Osteocyte (in vitro differentiated cells): ENCODE data around the gene ANKIB1. TPM values are rescaled to one million over a fixed set of nuclear protein-coding genes. Genes with fewer than 3 reads are reported as not detected.

Source experiments
- DNase-seq: peaks from one replicate; pipeline ENCODE4 v3.0.0; 2021; ENCODE audit warnings: mixed read lengths; ENCODE audit not compliant: unreplicated experiment; ENCODE audit errors: extremely low spot score
- H3K27ac Mint-ChIP-seq: one replicate; pipeline ENCODE4 v1.8.0; 2021; ENCODE audit warnings: mild to moderate bottlenecking, mixed read lengths; ENCODE audit not compliant: unreplicated experiment
- H3K27me3 Mint-ChIP-seq: one replicate; pipeline ENCODE4 v1.8.0; 2021; ENCODE audit warnings: mixed read lengths; ENCODE audit not compliant: unreplicated experiment
- H3K36me3 Mint-ChIP-seq: one replicate; pipeline ENCODE4 v1.8.0; 2021; ENCODE audit warnings: mixed read lengths; ENCODE audit not compliant: unreplicated experiment
- H3K4me1 Mint-ChIP-seq: one replicate; pipeline ENCODE4 v1.8.0; 2021; ENCODE audit warnings: mixed read lengths; ENCODE audit not compliant: unreplicated experiment
- H3K4me3 Mint-ChIP-seq: one replicate; pipeline ENCODE4 v1.8.0; 2021; ENCODE audit warnings: mild to moderate bottlenecking, moderate library complexity, mixed read lengths; ENCODE audit not compliant: unreplicated experiment
- H3K9me3 Mint-ChIP-seq: one replicate; pipeline ENCODE4 v1.8.0; 2021; ENCODE audit warnings: mixed read lengths; ENCODE audit not compliant: unreplicated experiment
- total RNA-seq: library from RNA; stranded (reverse); gene quantifications from 2 replicates; pipeline ENCODE4 v1.2.1, GENCODE V29; 2021
- TF ChIP-seq, protein P1 (sequence below): fragments of 200-600 bp; sonication (generic); IDR thresholded peaks from 2 replicates; pipeline ENCODE4 v1.5.0; 2021; ENCODE audit warnings: antibody characterized with exemption, mild to moderate bottlenecking, moderate library complexity

ANKIB1 gene
- total RNA-seq, 1 donor from 2014 or later: 63.8 TPM

- peak overlapping the region; percentile 84 for H3K4me3 Mint-ChIP-seq
- H3K9me3 Mint-ChIP-seq: no peaks in the 10 kb centered on the region
- no peak overlapping the region for H3K27ac Mint-ChIP-seq
- TF ChIP-seq, protein P1, sequence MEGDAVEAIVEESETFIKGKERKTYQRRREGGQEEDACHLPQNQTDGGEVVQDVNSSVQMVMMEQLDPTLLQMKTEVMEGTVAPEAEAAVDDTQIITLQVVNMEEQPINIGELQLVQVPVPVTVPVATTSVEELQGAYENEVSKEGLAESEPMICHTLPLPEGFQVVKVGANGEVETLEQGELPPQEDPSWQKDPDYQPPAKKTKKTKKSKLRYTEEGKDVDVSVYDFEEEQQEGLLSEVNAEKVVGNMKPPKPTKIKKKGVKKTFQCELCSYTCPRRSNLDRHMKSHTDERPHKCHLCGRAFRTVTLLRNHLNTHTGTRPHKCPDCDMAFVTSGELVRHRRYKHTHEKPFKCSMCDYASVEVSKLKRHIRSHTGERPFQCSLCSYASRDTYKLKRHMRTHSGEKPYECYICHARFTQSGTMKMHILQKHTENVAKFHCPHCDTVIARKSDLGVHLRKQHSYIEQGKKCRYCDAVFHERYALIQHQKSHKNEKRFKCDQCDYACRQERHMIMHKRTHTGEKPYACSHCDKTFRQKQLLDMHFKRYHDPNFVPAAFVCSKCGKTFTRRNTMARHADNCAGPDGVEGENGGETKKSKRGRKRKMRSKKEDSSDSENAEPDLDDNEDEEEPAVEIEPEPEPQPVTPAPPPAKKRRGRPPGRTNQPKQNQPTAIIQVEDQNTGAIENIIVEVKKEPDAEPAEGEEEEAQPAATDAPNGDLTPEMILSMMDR: no peak
- H3K4me1 Mint-ChIP-seq: peaks cover 7% of the 10 kb centered on the region
- no peaks in the 10 kb centered on the region for H3K36me3 Mint-ChIP-seq
- DNase-seq: no peak
- H3K27me3 Mint-ChIP-seq: peaks cover 15% of the 10 kb centered on the region
Measured at GRCh38 chr7:92423710-92424131, 177.9 kb downstream of the ANKIB1 start.

GRCh38 chr7:92425311-92425947, 179.7 kb downstream of the ANKIB1 start:
- no peak for DNase-seq
- Mint-ChIP-seq H3K36me3 (no peaks in the 10 kb centered on the region), H3K4me1 (peaks cover 7% of the 10 kb centered on the region), H3K9me3 (no peaks in the 10 kb centered on the region), H3K27me3 (peaks cover 24% of the 10 kb centered on the region), H3K27ac (no peak overlapping the region), H3K4me3 (no peak overlapping the region)
- TF ChIP-seq, protein P1: no peak

GRCh38 chr7:92427193-92427592, 181.4 kb downstream of the ANKIB1 start:
- TF ChIP-seq, protein P1: no peak
- Mint-ChIP-seq H3K4me1 (peaks cover 7% of the 10 kb centered on the region), H3K4me3 (no peak overlapping the region), H3K27ac (no peak overlapping the region), H3K27me3 (peaks cover 35% of the 10 kb centered on the region), H3K9me3 (no peaks in the 10 kb centered on the region), H3K36me3 (no peaks in the 10 kb centered on the region)
- DNase-seq: no peak

- Mint-ChIP-seq H3K36me3 (no peaks in the 10 kb centered on the region), H3K4me1 (no peaks in the 10 kb centered on the region), H3K27ac (no peak overlapping the region), H3K9me3 (no peaks in the 10 kb centered on the region), H3K4me3 (no peak overlapping the region), H3K27me3 (peaks cover 30% of the 10 kb centered on the region)
- no peak for DNase-seq
- TF ChIP-seq, protein P1: no peak
Measured at GRCh38 chr7:92432299-92432946, 186.6 kb downstream of the ANKIB1 start.

DNA sequence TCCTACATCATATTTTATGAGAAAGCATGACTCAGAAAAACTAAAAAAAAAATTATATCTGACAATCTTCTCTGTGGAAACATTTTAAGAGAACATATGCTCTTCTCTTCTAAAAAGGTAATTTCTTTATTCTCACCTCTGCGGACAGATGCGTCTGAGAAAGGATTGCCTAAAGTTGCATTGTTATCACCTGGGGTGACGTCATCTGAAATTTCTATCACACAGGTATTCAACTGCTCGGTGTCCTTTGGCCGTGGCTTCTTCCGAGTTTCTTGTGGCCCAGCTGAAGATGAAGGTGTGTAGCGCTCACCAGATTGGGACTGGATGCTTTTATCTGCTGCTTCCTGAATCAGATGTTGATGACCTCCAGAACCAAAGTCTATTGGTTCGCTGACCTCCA, 187.2 kb downstream of the ANKIB1 start:
- no peak for DNase-seq
- Mint-ChIP-seq H3K9me3 (no peaks in the 10 kb centered on the region), H3K27me3 (peaks cover 28% of the 10 kb centered on the region), H3K4me3 (no peak overlapping the region), H3K27ac (no peak overlapping the region), H3K36me3 (no peaks in the 10 kb centered on the region), H3K4me1 (no peaks in the 10 kb centered on the region)
- TF ChIP-seq, protein P1: no peak
